ENCODE data around the gene GTPBP1. TPM values are rescaled to one million over a fixed set of nuclear protein-coding genes. Genes with fewer than 3 reads are reported as not detected.

Gene GTPBP1
- total and polyA plus RNA-seq, 2 of the 13 experiments (the other 11 are each of a cell fraction or from before 2014, with no cell fraction given), result 22.3 to 27.0 TPM

GRCh38 chr22:38657045-38657909, 48.5 kb upstream of the GTPBP1 start (continued):
- TF ChIP-seq ZNF280D (CRISPR knock-in tag; IDR thresholded peaks at IDR 0.05) (no peak), ZNF781 (CRISPR knock-in tag; IDR thresholded peaks at IDR 0.05; ENCODE audit: borderline replicate concordance, not compliant biosample characterization) (no peak), HNF1A (IDR thresholded peaks at IDR 0.05; ENCODE audit: low read depth) (no peak), HNF1A (CRISPR knock-in tag; IDR thresholded peaks at IDR 0.05; ENCODE audit: borderline replicate concordance) (no peak), ARNTL (CRISPR knock-in tag; IDR thresholded peaks at IDR 0.05) (no peak), ZNF607 (CRISPR knock-in tag; IDR thresholded peaks at IDR 0.05; ENCODE audit: borderline replicate concordance) (no peak), NPAS2 (CRISPR knock-in tag; IDR thresholded peaks at IDR 0.05; ENCODE audit: borderline replicate concordance) (no peak), ZNF274 (CRISPR knock-in tag; IDR thresholded peaks at IDR 0.05) (no peak), EED (CRISPR knock-in tag; IDR thresholded peaks at IDR 0.05) (no peak), AGO1 (IDR thresholded peaks at IDR 0.05; ENCODE audit: low read depth, low read length, poor library complexity, severe bottlenecking) (no peak), SMAD3 (CRISPR knock-in tag; IDR thresholded peaks at IDR 0.05) (no peak), BCL6 (CRISPR knock-in tag; IDR thresholded peaks at IDR 0.05) (0 out of 2 replicates have a peak, but pooled peaks have one; percentile 22), ARID4A (CRISPR knock-in tag; IDR thresholded peaks at IDR 0.05; ENCODE audit: borderline replicate concordance) (no peak)
